IMR-90 (cell line): ENCODE data around the gene DDX27.

Source experiments
- CEBPB ChIP-seq: IDR thresholded peaks from 2 replicates; pipeline ENCODE4 v1.6.1; 2012; ENCODE audit warnings: low read depth, low read length, improper control_type of control experiment
- FOS ChIP-seq: fragments of 150-350 bp; IDR thresholded peaks from 2 replicates; pipeline ENCODE4 v1.6.1; 2016; ENCODE audit warnings: low read depth, low read length
- MXI1 ChIP-seq: IDR thresholded peaks from 2 replicates; pipeline ENCODE4 v1.6.1; 2012; ENCODE audit warnings: low read depth, mild to moderate bottlenecking, low read length, moderate library complexity, borderline replicate concordance
- NFE2L2 ChIP-seq: fragments of 150-350 bp; IDR thresholded peaks from 2 replicates; pipeline ENCODE4 v1.6.1; 2016; ENCODE audit warnings: low read depth, mild to moderate bottlenecking, low read length
- POLR2A ChIP-seq: IDR thresholded peaks from 2 replicates; pipeline ENCODE4 v1.6.1; 2012; ENCODE audit warnings: mild to moderate bottlenecking, low read depth, low read length
- RAD21 ChIP-seq: IDR thresholded peaks from 2 replicates; pipeline ENCODE4 v1.6.1; 2012; ENCODE audit warnings: low read length, improper control_type of control experiment
- SMC3 ChIP-seq: fragments of 150-350 bp; IDR thresholded peaks from 2 replicates; pipeline ENCODE4 v1.6.1; 2016; ENCODE audit warnings: low read depth, mild to moderate bottlenecking, antibody characterized with exemption, low read length, moderate library complexity
- TF ChIP-seq, protein P1 (sequence below): conservative IDR thresholded peaks from 2 replicates; pipeline ENCODE4 v1.5.1; 2012; ENCODE audit warnings: mild to moderate bottlenecking, low read depth, low read length, improper control_type of control experiment
- TF ChIP-seq, protein P2 (sequence below): fragments of 150-350 bp; IDR thresholded peaks from 2 replicates; pipeline ENCODE4 v1.6.1; 2016; ENCODE audit warnings: low read depth, mild to moderate bottlenecking, low read length, moderate library complexity, borderline replicate concordance

DNA sequence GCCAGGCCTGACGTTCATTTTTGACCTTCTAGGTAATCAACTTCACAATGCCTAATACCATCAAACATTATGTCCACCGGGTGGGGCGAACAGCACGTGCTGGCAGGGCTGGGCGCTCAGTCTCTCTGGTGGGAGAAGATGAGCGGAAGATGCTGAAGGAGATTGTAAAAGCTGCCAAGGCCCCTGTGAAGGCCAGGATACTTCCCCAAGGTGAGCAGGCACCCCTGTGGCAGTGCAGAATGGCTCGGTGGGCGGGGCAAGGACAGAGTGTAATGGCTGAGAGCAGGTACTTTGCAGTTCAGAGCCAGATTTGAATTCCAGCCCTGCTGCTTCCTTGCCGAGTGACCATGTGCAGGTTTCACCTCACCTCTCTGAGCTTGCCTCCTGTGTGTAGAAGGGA lies 17.1 kb downstream of the DDX27 start:
- TF ChIP-seq CEBPB = no peak
- TF ChIP-seq, protein P1, sequence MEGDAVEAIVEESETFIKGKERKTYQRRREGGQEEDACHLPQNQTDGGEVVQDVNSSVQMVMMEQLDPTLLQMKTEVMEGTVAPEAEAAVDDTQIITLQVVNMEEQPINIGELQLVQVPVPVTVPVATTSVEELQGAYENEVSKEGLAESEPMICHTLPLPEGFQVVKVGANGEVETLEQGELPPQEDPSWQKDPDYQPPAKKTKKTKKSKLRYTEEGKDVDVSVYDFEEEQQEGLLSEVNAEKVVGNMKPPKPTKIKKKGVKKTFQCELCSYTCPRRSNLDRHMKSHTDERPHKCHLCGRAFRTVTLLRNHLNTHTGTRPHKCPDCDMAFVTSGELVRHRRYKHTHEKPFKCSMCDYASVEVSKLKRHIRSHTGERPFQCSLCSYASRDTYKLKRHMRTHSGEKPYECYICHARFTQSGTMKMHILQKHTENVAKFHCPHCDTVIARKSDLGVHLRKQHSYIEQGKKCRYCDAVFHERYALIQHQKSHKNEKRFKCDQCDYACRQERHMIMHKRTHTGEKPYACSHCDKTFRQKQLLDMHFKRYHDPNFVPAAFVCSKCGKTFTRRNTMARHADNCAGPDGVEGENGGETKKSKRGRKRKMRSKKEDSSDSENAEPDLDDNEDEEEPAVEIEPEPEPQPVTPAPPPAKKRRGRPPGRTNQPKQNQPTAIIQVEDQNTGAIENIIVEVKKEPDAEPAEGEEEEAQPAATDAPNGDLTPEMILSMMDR = no peak
- no peak for TF ChIP-seq RAD21
- no peak for TF ChIP-seq POLR2A
- TF ChIP-seq, protein P2, sequence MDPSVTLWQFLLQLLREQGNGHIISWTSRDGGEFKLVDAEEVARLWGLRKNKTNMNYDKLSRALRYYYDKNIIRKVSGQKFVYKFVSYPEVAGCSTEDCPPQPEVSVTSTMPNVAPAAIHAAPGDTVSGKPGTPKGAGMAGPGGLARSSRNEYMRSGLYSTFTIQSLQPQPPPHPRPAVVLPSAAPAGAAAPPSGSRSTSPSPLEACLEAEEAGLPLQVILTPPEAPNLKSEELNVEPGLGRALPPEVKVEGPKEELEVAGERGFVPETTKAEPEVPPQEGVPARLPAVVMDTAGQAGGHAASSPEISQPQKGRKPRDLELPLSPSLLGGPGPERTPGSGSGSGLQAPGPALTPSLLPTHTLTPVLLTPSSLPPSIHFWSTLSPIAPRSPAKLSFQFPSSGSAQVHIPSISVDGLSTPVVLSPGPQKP = no peak
- no peak for TF ChIP-seq SMC3
- no peak for TF ChIP-seq FOS
- TF ChIP-seq MXI1 = no peak
- no peak for TF ChIP-seq NFE2L2
